CD14-positive monocyte (primary cell): ENCODE measurements around the gene GPC1. TPM values are rescaled to one million over a fixed set of nuclear protein-coding genes. Genes with fewer than 3 reads are reported as not detected.
A peak's percentile ranks its signal among the peaks of the same experiment; 100 is the strongest.

Experiments
- DNase-seq, 3 donors: peaks; one replicate each; pipeline ENCODE4 v3.0.0-alpha.2; 2011 to 2022
- H2AFZ ChIP-seq: 2 replicates; pipeline ENCODE4 v1.6.0; 2012; ENCODE audit warnings: mild to moderate bottlenecking, low read depth, low read length, inconsistent platforms; ENCODE audit not compliant: insufficient read depth, poor library complexity, severe bottlenecking
- H3K27ac ChIP-seq, 2 donors: 1 replicate in 1 of 2; 2 replicates in 1 of 2; pipeline ENCODE4 v1.5.1; 2012 to 2013; ENCODE audit warnings: low read length in 2 of 2, control low read depth in 1 of 2, inconsistent platforms in 1 of 2, low read depth in 1 of 2, mild to moderate bottlenecking in 1 of 2
- H3K27me3 ChIP-seq, 2 donors: one replicate each; pipeline versions ENCODE4 v1.6.0 to v1.6.1; 2011 to 2013; ENCODE audit warnings: low read length in 2 of 2; ENCODE audit not compliant: control insufficient read depth in 2 of 2, insufficient read depth in 2 of 2
- H3K36me3 ChIP-seq, 2 donors: replicated peaks in 1 of 2; 1 replicate in 1 of 2; 2 replicates in 1 of 2; pipeline versions ENCODE4 v1.5.1 to v1.6.1; 2012 to 2013; ENCODE audit warnings: low read length in 2 of 2, control low read depth in 1 of 2, inconsistent platforms in 1 of 2, mild to moderate bottlenecking in 1 of 2; ENCODE audit not compliant: insufficient read depth in 2 of 2, control insufficient read depth in 1 of 2
- H3K4me1 ChIP-seq, 2 donors: 1 replicate in 1 of 2; 2 replicates in 1 of 2; pipeline versions ENCODE4 v1.5.1 to v1.6.1; 2012 to 2013; ENCODE audit warnings: low read length in 2 of 2, control low read depth in 1 of 2, inconsistent platforms in 1 of 2, mild to moderate bottlenecking in 1 of 2, moderate library complexity in 1 of 2; ENCODE audit not compliant: insufficient read depth in 2 of 2, control insufficient read depth in 1 of 2
- H3K4me2 ChIP-seq: replicated peaks from 2 replicates; pipeline ENCODE3; 2012; ENCODE audit warnings: low read length, moderate library complexity, mild to moderate bottlenecking; ENCODE audit not compliant: poor library complexity, severe bottlenecking; ENCODE audit errors: extremely low read depth
- H3K4me3 ChIP-seq, 3 experiments: fragments of 200-600 bp in 1 of 3; sonication (generic) in 1 of 3; replicated peaks in 1 of 3; 1 replicate in 2 of 3; 2 replicates in 1 of 3; pipeline ENCODE4 v1.5.1; 2011 to 2013; ENCODE audit warnings: low read length in 3 of 3, mild to moderate bottlenecking in 3 of 3, control low read depth in 2 of 3, low read depth in 2 of 3, inconsistent platforms in 1 of 3, moderate library complexity in 1 of 3
- H3K79me2 ChIP-seq: 2 replicates; pipeline ENCODE4 v1.6.0; 2012; ENCODE audit warnings: mild to moderate bottlenecking, control low read depth, inconsistent platforms, low read length, moderate library complexity; ENCODE audit not compliant: insufficient read depth
- H3K9ac ChIP-seq: 2 replicates; pipeline ENCODE4 v1.6.0; 2017; ENCODE audit warnings: low read length, mild to moderate bottlenecking; ENCODE audit not compliant: insufficient read depth, poor library complexity, severe bottlenecking
- H3K9me3 ChIP-seq, 2 donors: replicated peaks in 1 of 2; 1 replicate in 1 of 2; 2 replicates in 1 of 2; pipeline versions ENCODE4 v1.5.1 to v1.6.1; 2012 to 2013; ENCODE audit warnings: low read length in 2 of 2, control low read depth in 1 of 2; ENCODE audit not compliant: control insufficient read depth in 1 of 2, insufficient read depth in 1 of 2
- H4K20me1 ChIP-seq: 2 replicates; pipeline ENCODE4 v1.6.0; 2012; ENCODE audit warnings: mild to moderate bottlenecking, low read length, control low read depth, moderate library complexity; ENCODE audit not compliant: insufficient read depth
- H3K27ac Mint-ChIP-seq, 7 donors: one replicate each; pipeline ENCODE4 v1.8.0; 2020; ENCODE audit warnings: mild to moderate bottlenecking in 7 of 7, mixed read lengths in 7 of 7, moderate library complexity in 6 of 7, inconsistent platforms in 2 of 7
- H3K27me3 Mint-ChIP-seq, 3 donors: one replicate each; pipeline ENCODE4 v1.8.0; 2021 to 2022; ENCODE audit warnings: low read depth in 3 of 3, mild to moderate bottlenecking in 3 of 3, mixed read lengths in 3 of 3, moderate library complexity in 3 of 3, inconsistent platforms in 1 of 3
- H3K36me3 Mint-ChIP-seq, 2 donors: one replicate each; pipeline ENCODE4 v1.8.0; 2020; ENCODE audit warnings: mixed read lengths in 2 of 2, inconsistent platforms in 1 of 2, mild to moderate bottlenecking in 1 of 2
- H3K4me1 Mint-ChIP-seq: one replicate; pipeline ENCODE4 v1.8.0; 2020; ENCODE audit warnings: mild to moderate bottlenecking, mixed read lengths
- H3K4me3 Mint-ChIP-seq, 2 donors: one replicate each; pipeline ENCODE4 v1.8.0; 2020; ENCODE audit warnings: mild to moderate bottlenecking in 2 of 2, mixed read lengths in 2 of 2, moderate library complexity in 1 of 2
- H3K9me3 Mint-ChIP-seq, 7 donors: one replicate each; pipeline ENCODE4 v1.8.0; 2020 to 2022; ENCODE audit warnings: mixed read lengths in 7 of 7, mild to moderate bottlenecking in 6 of 7, moderate library complexity in 6 of 7, inconsistent platforms in 2 of 7
- CTCF ChIP-seq: fragments of 200-600 bp; IDR thresholded peaks from one replicate; pipeline ENCODE4 v1.8.0; 2022; ENCODE audit warnings: antibody characterized with exemption, mild to moderate bottlenecking
- WGBS: methylation state at CpG from one replicate; pipeline ENCODE4 v1.1.5; 2013; ENCODE audit warnings: missing lambda C conversion rate; ENCODE audit not compliant: insufficient coverage; 5-methylcytosine and 5-hydroxymethylcytosine counted together
- intact Hi-C, 2 donors: fragments of 100-400 bp; cut with micrococcal nuclease; formaldehyde crosslinking; loops; one replicate each; pipeline versions ENCODE4 v1.15.0 to v1.15.1; 2023
- polyA plus RNA-seq, 3 donors: library from polyadenylated mRNA; depleted of rRNA in 1 of 3; unstranded in 2 of 3; stranded (reverse) in 1 of 3; fragments of 300-500 nt in 2 of 3; fragments of >200 nt in 1 of 3; fragmentation: Illumina TruSeq in 2 of 3; gene quantifications; 1 replicate in 2 of 3; 2 replicates in 1 of 3; pipeline ENCODE4 v1.2.3, GENCODE V29; 2012 to 2021

GPC1 gene
- polyA plus RNA-seq, 3 donors = 0.08 TPM; not detected in 2

DNA sequence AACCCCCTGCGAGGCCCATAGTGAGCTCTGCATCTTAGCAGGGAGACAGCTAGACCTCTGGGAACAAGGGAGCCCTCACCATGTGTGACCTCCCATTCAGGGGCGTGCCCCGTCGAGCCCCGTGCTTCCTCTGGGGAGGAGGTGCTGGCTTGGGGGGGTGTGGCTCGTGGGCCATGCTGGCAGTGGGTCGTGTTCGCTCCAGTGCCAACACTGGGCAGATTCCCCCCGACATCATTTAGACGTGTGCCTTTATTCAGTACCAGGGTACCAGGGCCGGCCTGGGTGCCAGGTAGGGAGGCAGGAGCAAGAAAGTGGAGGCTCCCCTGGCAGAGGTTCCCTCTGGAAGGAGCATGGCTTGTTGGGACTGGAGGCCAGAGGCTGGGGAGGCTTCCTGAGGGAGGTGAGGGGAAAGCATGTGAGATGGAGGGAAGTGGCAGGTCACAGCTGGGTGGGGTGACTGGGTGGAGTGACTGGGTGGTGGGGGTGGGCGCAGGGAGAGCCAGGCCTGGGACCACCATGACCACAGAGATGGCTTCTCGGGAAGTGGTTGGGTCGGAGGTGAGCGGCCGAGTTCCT, 15.2 kb downstream of the GPC1 start:
- Histone ChIP-seq H2AFZ (no peak overlapping the region), H3K36me3 (no peaks in the 10 kb centered on the region), H3K27me3 (peaks cover 22 to 48% of the 10 kb centered on the region in 2 donors), H3K4me2 (no peak overlapping the region), H4K20me1 (no peaks in the 10 kb centered on the region), H3K4me3 (no peak overlapping the region), H3K9me3 (peaks cover 0 to 13% of the 10 kb centered on the region in 2 donors), H3K9ac (no peak overlapping the region), H3K79me2 (no peaks in the 10 kb centered on the region), H3K27ac (no peak overlapping the region), H3K4me1 (no peaks in the 10 kb centered on the region)
- Mint-ChIP-seq H3K27ac (no peak overlapping the region), H3K4me1 (no peaks in the 10 kb centered on the region), H3K9me3 (peaks cover 0 to 19% (median 3%) of the 10 kb centered on the region in 7 donors), H3K4me3 (peak overlapping the region in 1 of 2 donors; percentile 35), H3K27me3 (peaks cover 41 to 67% (median 48%) of the 10 kb centered on the region in 3 donors), H3K36me3 (peaks cover 2 to 5% of the 10 kb centered on the region in 2 donors)
- TF ChIP-seq CTCF = no peak
- intact Hi-C loops = no loop called here
- no peak for DNase-seq
- WGBS = 77% methylated on average over 13 of the region's 16 CpGs

- Histone ChIP-seq H3K27ac (no peak overlapping the region), H3K4me1 (no peaks in the 10 kb centered on the region), H3K4me3 (no peak overlapping the region), H3K9ac (no peak overlapping the region), H3K36me3 (no peaks in the 10 kb centered on the region), H3K9me3 (peaks cover 0 to 13% of the 10 kb centered on the region in 2 donors), H2AFZ (no peak overlapping the region), H3K4me2 (no peak overlapping the region), H4K20me1 (no peaks in the 10 kb centered on the region), H3K27me3 (peaks cover 23 to 50% of the 10 kb centered on the region in 2 donors), H3K79me2 (no peaks in the 10 kb centered on the region)
- H3K4me3 Mint-ChIP-seq = peak overlapping the region in 1 of 2 donors; percentile 73
- 95% methylated on average over 7 of the region's 13 CpGs for WGBS
- H3K36me3 Mint-ChIP-seq = peaks cover 2 to 5% of the 10 kb centered on the region in 2 donors
- no peak overlapping the region for H3K27ac Mint-ChIP-seq
- intact Hi-C loops = no loop called here
- H3K9me3 Mint-ChIP-seq = peaks cover 0 to 19% (median 3%) of the 10 kb centered on the region in 7 donors
- H3K27me3 Mint-ChIP-seq = peaks cover 43 to 73% (median 50%) of the 10 kb centered on the region in 3 donors
- TF ChIP-seq CTCF = no peak
- DNase-seq = no peak
- no peaks in the 10 kb centered on the region for H3K4me1 Mint-ChIP-seq
These were observed 15.7 kb downstream of the GPC1 start for GRCh38 chr2:240451108-240451611.
